ENCODE measurements around the gene PRRC2A. TPM values are rescaled to one million over a fixed set of nuclear protein-coding genes. Genes with fewer than 3 reads are reported as not detected.

The PRRC2A gene
- total and polyA plus RNA-seq, 4 experiments from 2014 or later = 0.09 to 218 (median 113) TPM

GRCh38 chr6:31614075-31614619 lies 6.4 kb upstream of the PRRC2A start:
- no peak overlapping the region for H3K4me3 ChIP-seq (ENCODE audit: low read length in 2 of 2)
- peaks cover 16% of the 10 kb centered on the region for H3K4me1 ChIP-seq (ENCODE audit: insufficient read depth, low read length)
- no peaks in the 10 kb centered on the region for H3K27me3 Mint-ChIP-seq
- H3K36me3 ChIP-seq (ENCODE audit: insufficient read depth, low read length) = no peaks in the 10 kb centered on the region
- H3K27ac Mint-ChIP-seq = no peak overlapping the region
- intact Hi-C loops (cut with micrococcal nuclease) = no loop called here
- H3K36me3 Mint-ChIP-seq = no peaks in the 10 kb centered on the region
- no peaks in the 10 kb centered on the region for H3K9me3 ChIP-seq (ENCODE audit: control insufficient read depth in 1 of 2, low read length in 2 of 2)
- CTCF ChIA-PET (ENCODE audit: partially characterized antibody) = interaction anchor here (0.7 kb wide), 1 partner anchor 31 kb away, joined by 4 read pairs; no protein-coding TSS in a partner anchor
- no peak overlapping the region for H3K4me3 Mint-ChIP-seq
- DNase-seq = no peak
- H3K9me3 Mint-ChIP-seq = no peaks in the 10 kb centered on the region
- H3K4me1 Mint-ChIP-seq = peaks cover 3 to 25% (median 18%) of the 10 kb centered on the region in 4 donors
- no peak overlapping the region for H3K27ac ChIP-seq (ENCODE audit: low read depth, low read length)
- no peaks in the 10 kb centered on the region for H3K27me3 ChIP-seq (ENCODE audit: insufficient read depth, low read length)
- POLR2A ChIA-PET (ENCODE audit: partially characterized antibody) = interaction anchor here (0.6 kb wide), 1 partner anchor 31 kb away, joined by 3 read pairs; no protein-coding TSS in a partner anchor

GRCh38 chr6:31614684-31615578 lies 5.6 kb upstream of the PRRC2A start, which contains the start of gene AIF1:
TSS of gene AIF1 (plus strand) at chr6:31615234. CDS start at chr6:31615330, 96 bp downstream.
- no peaks in the 10 kb centered on the region for H3K9me3 ChIP-seq (ENCODE audit: control insufficient read depth in 1 of 2, low read length in 2 of 2)
- peaks cover 20% of the 10 kb centered on the region for H3K4me1 ChIP-seq (ENCODE audit: insufficient read depth, low read length)
- intact Hi-C loops (cut with micrococcal nuclease) = no loop called here
- no peak for DNase-seq
- no peaks in the 10 kb centered on the region for H3K27me3 Mint-ChIP-seq
- ChIA-PET CTCF (ENCODE audit: partially characterized antibody) (interaction anchor here (3.5 kb wide), 1 partner anchor 16 kb away, joined by 18 read pairs; no protein-coding TSS in a partner anchor), POLR2A (ENCODE audit: partially characterized antibody) (interaction anchor here (0.6 to 1.0 kb wide), 2 partner anchors 32 kb away, joined by 3 read pairs; partner anchors contain the start of gene LTB)
- peaks cover 7 to 31% (median 22%) of the 10 kb centered on the region in 4 donors for H3K4me1 Mint-ChIP-seq
- H3K9me3 Mint-ChIP-seq = no peaks in the 10 kb centered on the region
- no peaks in the 10 kb centered on the region for H3K27me3 ChIP-seq (ENCODE audit: insufficient read depth, low read length)
- H3K4me3 Mint-ChIP-seq = peak within 1 kb of the TSS in 7 of 8 donors; percentile 26 to 71 (median 35)
- no peak within 1 kb of the TSS for H3K4me3 ChIP-seq (ENCODE audit: low read length in 2 of 2)
- no peaks in the 10 kb centered on the region for H3K36me3 ChIP-seq (ENCODE audit: insufficient read depth, low read length)
- peak within 1 kb of the TSS; percentile 29 to 88 (median 57) for H3K27ac Mint-ChIP-seq
- peaks cover 0 to under 1% of the 10 kb centered on the region in 2 donors for H3K36me3 Mint-ChIP-seq
- no peak within 1 kb of the TSS for H3K27ac ChIP-seq (ENCODE audit: low read depth, low read length)

- ChIA-PET POLR2A (ENCODE audit: partially characterized antibody) (interaction anchor here (1.0 kb wide), 1 partner anchor 33 kb away, joined by 3 read pairs; the partner anchor contains the start of gene LTB), CTCF (ENCODE audit: partially characterized antibody) (interaction anchor here (3.5 kb wide), 1 partner anchor 17 kb away, joined by 18 read pairs; no protein-coding TSS in a partner anchor)
- Histone ChIP-seq H3K9me3 (ENCODE audit: control insufficient read depth in 1 of 2, low read length in 2 of 2) (no peaks in the 10 kb centered on the region), H3K36me3 (ENCODE audit: insufficient read depth, low read length) (no peaks in the 10 kb centered on the region), H3K4me3 (ENCODE audit: low read length in 2 of 2) (no peak overlapping the region), H3K4me1 (ENCODE audit: insufficient read depth, low read length) (peaks cover 20% of the 10 kb centered on the region), H3K27me3 (ENCODE audit: insufficient read depth, low read length) (no peaks in the 10 kb centered on the region), H3K27ac (ENCODE audit: low read depth, low read length) (no peak overlapping the region)
- Mint-ChIP-seq H3K27ac (peak overlapping the region in 5 of 7 donors; percentile 47 to 88 (median 67)), H3K4me3 (peak overlapping the region in 6 of 8 donors; percentile 26 to 71 (median 49)), H3K9me3 (no peaks in the 10 kb centered on the region), H3K27me3 (no peaks in the 10 kb centered on the region), H3K36me3 (peaks cover 0 to 4% of the 10 kb centered on the region in 2 donors), H3K4me1 (peaks cover 7 to 37% (median 24%) of the 10 kb centered on the region in 4 donors)
- intact Hi-C loops (cut with micrococcal nuclease) = no loop called here
- no peak for DNase-seq
These were observed 4.8 kb upstream of the PRRC2A start for GRCh38 chr6:31615748-31616147.

- peak overlapping the region in 1 of 8 donors; percentile 29 for H3K4me3 Mint-ChIP-seq
These were observed 3.5 kb upstream of the PRRC2A start for GRCh38 chr6:31617010-31617409.

GRCh38 chr6:31619805-31620585 lies 520 bp upstream of the PRRC2A start:
- Histone ChIP-seq H3K27me3 (ENCODE audit: insufficient read depth, low read length) (no peaks in the 10 kb centered on the region), H3K4me3 (ENCODE audit: low read length in 2 of 2) (peak overlapping the region in 1 of 2 donors; percentile 93), H3K36me3 (ENCODE audit: insufficient read depth, low read length) (peaks cover 22% of the 10 kb centered on the region), H3K4me1 (ENCODE audit: insufficient read depth, low read length) (peaks cover 34% of the 10 kb centered on the region), H3K9me3 (ENCODE audit: control insufficient read depth in 1 of 2, low read length in 2 of 2) (no peaks in the 10 kb centered on the region), H3K27ac (ENCODE audit: low read depth, low read length) (peak overlapping the region; percentile 99)
- POLR2A ChIA-PET (ENCODE audit: partially characterized antibody) = interaction anchor here (0.7 to 4.5 kb wide), 25 partner anchors 19 to 461 kb away, joined by 3 to 66 read pairs (median 5); partner anchors contain the start of genes APOM, ATP6V1G2, BAG6 and C6orf47
- peak overlapping the region; percentile 89 to 98 (median 93) for H3K4me3 Mint-ChIP-seq
- intact Hi-C loops (cut with micrococcal nuclease) = loop anchor here (1.0 kb wide), 6 partner anchors 32 to 423 kb away; partner anchors contain the start of genes ABHD16A, BAG6 and NFKBIL1
- H3K9me3 Mint-ChIP-seq = no peaks in the 10 kb centered on the region
- peak; percentile 96 to 98 (median 98) for DNase-seq
- H3K4me1 Mint-ChIP-seq = peaks cover 21 to 49% (median 39%) of the 10 kb centered on the region in 4 donors
- no peaks in the 10 kb centered on the region for H3K27me3 Mint-ChIP-seq
- CTCF ChIA-PET (ENCODE audit: partially characterized antibody) = no interaction called here
- H3K27ac Mint-ChIP-seq = peak overlapping the region; percentile 91 to 99 (median 98)
- peaks cover 12 to 38% of the 10 kb centered on the region in 2 donors for H3K36me3 Mint-ChIP-seq

More at GRCh38 chr6:31617010-31617409, 3.5 kb upstream of the PRRC2A start:
- DNase-seq = no peak
- CTCF ChIA-PET (ENCODE audit: partially characterized antibody) = interaction anchor here (0.6 to 3.5 kb wide), 5 partner anchors 12 to 71 kb away, joined by 3 to 18 read pairs (median 3); partner anchors contain the start of genes ATP6V1G2 and NCR3
- Histone ChIP-seq H3K4me1 (ENCODE audit: insufficient read depth, low read length) (peaks cover 27% of the 10 kb centered on the region), H3K27me3 (ENCODE audit: insufficient read depth, low read length) (no peaks in the 10 kb centered on the region), H3K27ac (ENCODE audit: low read depth, low read length) (no peak overlapping the region), H3K9me3 (ENCODE audit: control insufficient read depth in 1 of 2, low read length in 2 of 2) (no peaks in the 10 kb centered on the region), H3K36me3 (ENCODE audit: insufficient read depth, low read length) (no peaks in the 10 kb centered on the region), H3K4me3 (ENCODE audit: low read length in 2 of 2) (no peak overlapping the region)
- peaks cover 0 to 13% of the 10 kb centered on the region in 2 donors for H3K36me3 Mint-ChIP-seq
- H3K27me3 Mint-ChIP-seq = no peaks in the 10 kb centered on the region
- H3K9me3 Mint-ChIP-seq = no peaks in the 10 kb centered on the region
- intact Hi-C loops (cut with micrococcal nuclease) = no loop called here
- H3K27ac Mint-ChIP-seq = peak overlapping the region in 3 of 7 donors; percentile 47 to 72 (median 50)
- peaks cover 12 to 47% (median 32%) of the 10 kb centered on the region in 4 donors for H3K4me1 Mint-ChIP-seq
- POLR2A ChIA-PET (ENCODE audit: partially characterized antibody) = interaction anchor here (0.6 to 1.3 kb wide), 2 partner anchors 20 to 70 kb away, joined by 3 to 4 read pairs; partner anchors contain the start of gene ATP6V1G2

- H3K27me3 Mint-ChIP-seq = no peaks in the 10 kb centered on the region
- H3K27me3 ChIP-seq (ENCODE audit: insufficient read depth, low read length) = no peaks in the 10 kb centered on the region
- intact Hi-C loops (cut with micrococcal nuclease) = no loop called here
- H3K36me3 Mint-ChIP-seq = peaks cover 19 to 52% of the 10 kb centered on the region in 2 donors
- H3K27ac ChIP-seq (ENCODE audit: low read depth, low read length) = peak overlapping the region; percentile 99
- DNase-seq = peak in 2 of 5 donors; percentile 18 to 27
- no peaks in the 10 kb centered on the region for H3K9me3 Mint-ChIP-seq
- H3K36me3 ChIP-seq (ENCODE audit: insufficient read depth, low read length) = peaks cover 36% of the 10 kb centered on the region
- CTCF ChIA-PET (ENCODE audit: partially characterized antibody) = interaction anchor here (0.9 to 1.8 kb wide), 4 partner anchors 23 to 149 kb away, joined by 3 to 8 read pairs (median 4); partner anchors contain the start of gene GPANK1
- H3K4me1 Mint-ChIP-seq = peaks cover 20 to 37% (median 28%) of the 10 kb centered on the region in 4 donors
- H3K4me3 ChIP-seq (ENCODE audit: low read length in 2 of 2) = peak overlapping the region; percentile 83 to 93
- no peaks in the 10 kb centered on the region for H3K9me3 ChIP-seq (ENCODE audit: control insufficient read depth in 1 of 2, low read length in 2 of 2)
- POLR2A ChIA-PET (ENCODE audit: partially characterized antibody) = interaction anchor here (0.8 to 4.5 kb wide), 19 partner anchors 18 to 351 kb away, joined by 3 to 66 read pairs (median 5); partner anchors contain the start of genes APOM, BAG6, C6orf47 and DDX39B
- H3K4me1 ChIP-seq (ENCODE audit: insufficient read depth, low read length) = peaks cover 20% of the 10 kb centered on the region
- peak overlapping the region; percentile 90 to 99 (median 96) for H3K27ac Mint-ChIP-seq
- H3K4me3 Mint-ChIP-seq = peak overlapping the region; percentile 85 to 95 (median 90)
These were observed 915 bp downstream of the PRRC2A start for GRCh38 chr6:31621320-31621939.
